Measurements from ENCODE around the gene CTNNA1.

DNA sequence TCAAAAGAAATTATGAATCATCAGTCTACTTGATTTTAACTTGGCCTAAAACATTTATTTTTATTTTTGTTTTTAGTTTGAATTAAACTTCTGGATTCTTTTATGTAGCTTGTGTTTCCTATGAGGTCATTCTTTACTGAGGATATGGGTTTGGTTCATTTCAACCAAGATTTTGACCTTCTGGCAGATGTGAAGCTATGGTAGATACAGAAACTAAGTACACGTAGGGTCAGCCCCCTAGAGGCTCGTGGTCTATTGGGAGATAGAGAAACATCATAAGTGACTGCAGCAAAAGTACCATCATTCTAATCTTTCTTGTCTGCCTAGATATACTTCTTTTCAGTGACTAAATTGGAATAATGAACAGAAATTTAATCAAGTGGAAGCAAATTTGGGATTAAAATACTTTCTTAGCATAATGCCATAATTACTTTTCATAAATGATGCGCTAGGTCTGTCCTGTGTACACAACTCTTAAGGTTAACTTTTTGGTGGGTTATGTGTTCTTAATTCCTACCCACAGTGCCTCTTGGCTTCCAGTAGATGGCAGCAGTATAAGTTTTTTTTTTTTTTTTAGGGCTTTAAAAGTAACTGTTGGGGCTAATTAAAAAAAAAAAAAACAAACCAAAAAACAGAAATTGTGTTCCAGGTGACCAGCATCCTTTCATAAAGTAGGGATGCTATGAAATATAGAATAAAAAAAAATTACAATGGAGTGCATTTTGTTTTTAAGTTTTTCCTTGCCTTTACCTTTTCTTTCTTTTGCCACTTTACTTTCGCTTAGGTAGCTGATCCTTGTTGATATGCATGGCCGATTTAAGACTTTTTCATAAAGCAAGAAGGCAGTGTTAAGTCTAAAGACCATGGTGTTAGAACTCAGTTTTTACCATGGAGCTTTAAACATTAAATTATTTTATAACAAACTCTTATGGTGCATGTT, 72.0 kb downstream of the CTNNA1 start:
- TF ChIP-seq EZH2 (IDR thresholded peaks at IDR 0.05; ENCODE audit: low read depth, low read length, severe bottlenecking), result no peak
- TF ChIP-seq PHF8 (conservative IDR thresholded peaks at IDR 0.05; ENCODE audit: low read depth, low read length), result no peak
- TF ChIP-seq POLR2A (IDR thresholded peaks at IDR 0.05; ENCODE audit: control extremely low read depth in 1 of 2, low read depth in 2 of 2, low read length in 2 of 2), result no peak
- TF ChIP-seq, protein P1, sequence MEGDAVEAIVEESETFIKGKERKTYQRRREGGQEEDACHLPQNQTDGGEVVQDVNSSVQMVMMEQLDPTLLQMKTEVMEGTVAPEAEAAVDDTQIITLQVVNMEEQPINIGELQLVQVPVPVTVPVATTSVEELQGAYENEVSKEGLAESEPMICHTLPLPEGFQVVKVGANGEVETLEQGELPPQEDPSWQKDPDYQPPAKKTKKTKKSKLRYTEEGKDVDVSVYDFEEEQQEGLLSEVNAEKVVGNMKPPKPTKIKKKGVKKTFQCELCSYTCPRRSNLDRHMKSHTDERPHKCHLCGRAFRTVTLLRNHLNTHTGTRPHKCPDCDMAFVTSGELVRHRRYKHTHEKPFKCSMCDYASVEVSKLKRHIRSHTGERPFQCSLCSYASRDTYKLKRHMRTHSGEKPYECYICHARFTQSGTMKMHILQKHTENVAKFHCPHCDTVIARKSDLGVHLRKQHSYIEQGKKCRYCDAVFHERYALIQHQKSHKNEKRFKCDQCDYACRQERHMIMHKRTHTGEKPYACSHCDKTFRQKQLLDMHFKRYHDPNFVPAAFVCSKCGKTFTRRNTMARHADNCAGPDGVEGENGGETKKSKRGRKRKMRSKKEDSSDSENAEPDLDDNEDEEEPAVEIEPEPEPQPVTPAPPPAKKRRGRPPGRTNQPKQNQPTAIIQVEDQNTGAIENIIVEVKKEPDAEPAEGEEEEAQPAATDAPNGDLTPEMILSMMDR (IDR thresholded peaks at IDR 0.05; ENCODE audit: control extremely low read depth in 1 of 3, insufficient read depth in 1 of 3, low read depth in 1 of 3, low read length in 3 of 3), result peak in 1 of 3 experiments; percentile 46; a peak in 2 of 4 replicates
- TF ChIP-seq RAD21 (IDR thresholded peaks at IDR 0.05 in 1 of 2, conservative IDR thresholded peaks at IDR 0.05 in 1 of 2; ENCODE audit: low read depth in 2 of 2, low read length in 2 of 2), result peak; percentile 20 to 38; a peak in 2 of 4 replicates
- TF ChIP-seq HDAC2 (IDR thresholded peaks at IDR 0.05; ENCODE audit: borderline replicate concordance in 1 of 2, low read depth in 2 of 2, low read length in 2 of 2), result no peak
- TF ChIP-seq HDAC6 (IDR thresholded peaks at IDR 0.05; ENCODE audit: low read depth, low read length), result no peak
